Vagina (tissue), 2 donors: ENCODE results near the gene KCNJ18. TPM values are rescaled to one million over a fixed set of nuclear protein-coding genes. Genes with fewer than 3 reads are reported as not detected.
"Not testable (repeated sequence)": the region's sequence is repeated elsewhere in the genome, so short reads cannot be mapped to it uniquely, and the experiment has no call there.

Source experiments
- DNase-seq, 2 donors: peaks; one replicate each; pipeline ENCODE4 v3.0.0-alpha.2; 2017; ENCODE audit errors: extremely low spot score in 2 of 2
- H3K27ac ChIP-seq: fragments of 200-600 bp; sonication (generic); one replicate; pipeline ENCODE4 v1.5.1; 2019
- H3K27me3 ChIP-seq: fragments of 200-600 bp; sonication (generic); one replicate; pipeline ENCODE4 v1.5.1; 2019
- H3K36me3 ChIP-seq, 2 donors: fragments of 200-600 bp; sonication (generic); one replicate each; pipeline ENCODE4 v1.5.1; 2017 to 2019
- H3K4me1 ChIP-seq: fragments of 200-600 bp; sonication (generic); one replicate; pipeline ENCODE4 v1.5.1; 2019
- H3K4me3 ChIP-seq, 2 donors: fragments of 200-600 bp; sonication (generic); 1 replicate in 1 of 2; 2 replicates in 1 of 2; pipeline ENCODE4 v1.5.1; 2016 to 2019
- H3K9me3 ChIP-seq: fragments of 200-600 bp; sonication (generic); one replicate; pipeline ENCODE4 v1.5.1; 2019
- POLR2A ChIP-seq, 2 donors: fragments of 450-650 bp; IDR thresholded peaks; one replicate each; pipeline ENCODE4 v1.6.1; 2017; ENCODE audit warnings: antibody characterized with exemption in 2 of 2, mild to moderate bottlenecking in 2 of 2, moderate library complexity in 2 of 2
- POLR2AphosphoS5 ChIP-seq, 2 donors: sonication (generic); formaldehyde crosslinking; IDR thresholded peaks; one replicate each; pipeline ENCODE4 v1.9.0; 2017; ENCODE audit warnings: antibody characterized with exemption in 2 of 2, mild to moderate bottlenecking in 2 of 2, low read depth in 1 of 2; ENCODE audit not compliant: insufficient read depth in 1 of 2
- intact Hi-C: fragments of 100-400 bp; cut with DNase I; formaldehyde crosslinking; loops from one replicate; pipeline ENCODE4 v1.15.1; 2023
- total RNA-seq: library from RNA; depleted of rRNA; stranded (reverse); fragments of >200 nt; gene quantifications from one replicate; pipeline ENCODE4 v1.2.3, GENCODE V29; 2016
- TF ChIP-seq, protein P1 (sequence below), 3 experiments: fragments of 450-650 bp in 2 of 3; fragments of 200-600 bp in 1 of 3; sonication (generic) in 1 of 3; IDR thresholded peaks; one replicate each; pipeline ENCODE4 v1.5.1; 2017 to 2019; ENCODE audit warnings: antibody characterized with exemption in 3 of 3, mild to moderate bottlenecking in 2 of 3, moderate library complexity in 2 of 3

KCNJ18 gene
- total RNA-seq, 1 donor from 2014 or later: not detected

DNA sequence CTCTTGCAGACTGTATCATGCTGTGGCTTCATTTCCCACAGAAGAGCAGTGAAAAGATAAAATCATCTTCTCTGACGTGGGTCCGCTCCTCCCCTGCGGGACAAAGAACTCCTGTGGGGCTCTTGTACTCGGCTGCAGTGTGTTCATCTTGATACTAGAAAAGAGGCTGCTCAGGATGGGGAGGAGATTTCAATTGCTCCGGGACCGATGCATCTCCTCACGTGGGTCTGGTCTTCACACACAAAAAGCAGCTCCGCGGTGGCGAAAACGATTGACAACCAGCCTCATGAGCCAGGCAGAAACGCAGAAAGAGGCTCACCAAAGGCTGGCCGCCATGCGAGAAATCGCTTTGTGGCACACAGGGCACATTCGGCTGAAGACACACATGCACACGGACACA lies 14.4 kb upstream of the KCNJ18 start:
- Histone ChIP-seq H3K36me3 (no peaks in the 10 kb centered on the region), H3K9me3 (no peaks in the 10 kb centered on the region), H3K27ac (no peak overlapping the region), H3K4me1 (no peaks in the 10 kb centered on the region), H3K27me3 (no peaks in the 10 kb centered on the region), H3K4me3 (no peak overlapping the region)
- no peak for TF ChIP-seq POLR2A (IDR thresholded peaks at IDR 0.05)
- TF ChIP-seq, protein P1, sequence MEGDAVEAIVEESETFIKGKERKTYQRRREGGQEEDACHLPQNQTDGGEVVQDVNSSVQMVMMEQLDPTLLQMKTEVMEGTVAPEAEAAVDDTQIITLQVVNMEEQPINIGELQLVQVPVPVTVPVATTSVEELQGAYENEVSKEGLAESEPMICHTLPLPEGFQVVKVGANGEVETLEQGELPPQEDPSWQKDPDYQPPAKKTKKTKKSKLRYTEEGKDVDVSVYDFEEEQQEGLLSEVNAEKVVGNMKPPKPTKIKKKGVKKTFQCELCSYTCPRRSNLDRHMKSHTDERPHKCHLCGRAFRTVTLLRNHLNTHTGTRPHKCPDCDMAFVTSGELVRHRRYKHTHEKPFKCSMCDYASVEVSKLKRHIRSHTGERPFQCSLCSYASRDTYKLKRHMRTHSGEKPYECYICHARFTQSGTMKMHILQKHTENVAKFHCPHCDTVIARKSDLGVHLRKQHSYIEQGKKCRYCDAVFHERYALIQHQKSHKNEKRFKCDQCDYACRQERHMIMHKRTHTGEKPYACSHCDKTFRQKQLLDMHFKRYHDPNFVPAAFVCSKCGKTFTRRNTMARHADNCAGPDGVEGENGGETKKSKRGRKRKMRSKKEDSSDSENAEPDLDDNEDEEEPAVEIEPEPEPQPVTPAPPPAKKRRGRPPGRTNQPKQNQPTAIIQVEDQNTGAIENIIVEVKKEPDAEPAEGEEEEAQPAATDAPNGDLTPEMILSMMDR (IDR thresholded peaks at IDR 0.05): no peak
- no peak for TF ChIP-seq POLR2AphosphoS5 (IDR thresholded peaks at IDR 0.05; ENCODE audit: insufficient read depth in 1 of 2, low read depth in 1 of 2)
- intact Hi-C loops: no loop called here
- DNase-seq: no peak

DNA sequence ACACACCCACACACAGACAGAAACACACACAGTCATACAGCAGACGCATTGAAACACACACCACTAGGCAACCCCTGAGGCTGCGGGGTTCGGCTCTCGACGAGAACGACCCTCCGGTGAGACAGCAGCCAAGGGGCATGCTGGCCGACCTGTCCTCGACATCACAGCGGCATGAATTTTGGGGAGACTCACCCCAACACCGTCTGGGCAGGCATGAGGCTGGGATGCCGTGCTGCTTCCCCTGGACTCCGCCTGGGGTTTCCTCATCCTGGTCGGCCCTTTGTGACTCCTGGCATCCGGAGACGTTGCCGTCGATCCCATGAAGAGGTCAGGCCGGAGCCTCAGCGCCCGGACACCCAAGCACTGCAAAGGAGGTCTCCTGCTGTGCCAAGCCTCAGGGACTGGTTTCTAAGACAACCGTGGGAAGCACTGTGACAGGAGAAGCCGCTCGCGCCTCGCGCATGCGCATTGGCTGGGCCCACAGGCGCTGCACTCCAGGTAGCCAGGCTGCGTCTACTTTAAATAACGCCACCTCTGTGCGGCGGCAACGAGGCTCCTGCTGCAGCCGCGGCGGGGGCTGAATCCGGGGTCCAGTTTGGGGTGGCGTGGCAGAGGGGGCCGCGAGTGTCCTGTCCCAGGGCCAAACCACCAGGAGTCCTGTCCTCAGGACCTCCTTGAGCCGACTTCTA lies 13.8 kb upstream of the KCNJ18 start:
- no peak for TF ChIP-seq POLR2AphosphoS5 (IDR thresholded peaks at IDR 0.05; ENCODE audit: insufficient read depth in 1 of 2, low read depth in 1 of 2)
- TF ChIP-seq, protein P1 (IDR thresholded peaks at IDR 0.05): no peak
- TF ChIP-seq POLR2A (IDR thresholded peaks at IDR 0.05): no peak
- no peak for DNase-seq

GRCh38 chr17:21679256-21680146 lies 12.8 kb upstream of the KCNJ18 start:
- intact Hi-C loops: no loop called here
- H3K4me1 ChIP-seq: no peaks in the 10 kb centered on the region
- no peaks in the 10 kb centered on the region for H3K36me3 ChIP-seq
- no peaks in the 10 kb centered on the region for H3K9me3 ChIP-seq
- no peak for TF ChIP-seq POLR2A (IDR thresholded peaks at IDR 0.05)
- no peak for TF ChIP-seq POLR2AphosphoS5 (IDR thresholded peaks at IDR 0.05; ENCODE audit: insufficient read depth in 1 of 2, low read depth in 1 of 2)
- TF ChIP-seq, protein P1 (IDR thresholded peaks at IDR 0.05): no peak
- H3K27me3 ChIP-seq: no peaks in the 10 kb centered on the region
- H3K27ac ChIP-seq: no peak overlapping the region
- no peak overlapping the region for H3K4me3 ChIP-seq
- no peak for DNase-seq

More for the DNA sequence above, 13.8 kb upstream of the KCNJ18 start:
- Histone ChIP-seq H3K27me3 (no peaks in the 10 kb centered on the region), H3K9me3 (no peaks in the 10 kb centered on the region), H3K36me3 (no peaks in the 10 kb centered on the region), H3K27ac (no peak overlapping the region), H3K4me1 (no peaks in the 10 kb centered on the region), H3K4me3 (no peak overlapping the region)
- intact Hi-C loops: no loop called here

GRCh38 chr17:21680366-21680765 lies 12.0 kb upstream of the KCNJ18 start:
- H3K27ac ChIP-seq: no peak overlapping the region
- H3K27me3 ChIP-seq: no peaks in the 10 kb centered on the region
- intact Hi-C loops: no loop called here
- no peaks in the 10 kb centered on the region for H3K4me1 ChIP-seq
- H3K36me3 ChIP-seq: no peaks in the 10 kb centered on the region
- H3K9me3 ChIP-seq: no peaks in the 10 kb centered on the region
- TF ChIP-seq POLR2AphosphoS5 (IDR thresholded peaks at IDR 0.05; ENCODE audit: insufficient read depth in 1 of 2, low read depth in 1 of 2) (no peak), POLR2A (IDR thresholded peaks at IDR 0.05) (no peak)
- TF ChIP-seq, protein P1 (IDR thresholded peaks at IDR 0.05): no peak
- no peak for DNase-seq
- no peak overlapping the region for H3K4me3 ChIP-seq

DNA sequence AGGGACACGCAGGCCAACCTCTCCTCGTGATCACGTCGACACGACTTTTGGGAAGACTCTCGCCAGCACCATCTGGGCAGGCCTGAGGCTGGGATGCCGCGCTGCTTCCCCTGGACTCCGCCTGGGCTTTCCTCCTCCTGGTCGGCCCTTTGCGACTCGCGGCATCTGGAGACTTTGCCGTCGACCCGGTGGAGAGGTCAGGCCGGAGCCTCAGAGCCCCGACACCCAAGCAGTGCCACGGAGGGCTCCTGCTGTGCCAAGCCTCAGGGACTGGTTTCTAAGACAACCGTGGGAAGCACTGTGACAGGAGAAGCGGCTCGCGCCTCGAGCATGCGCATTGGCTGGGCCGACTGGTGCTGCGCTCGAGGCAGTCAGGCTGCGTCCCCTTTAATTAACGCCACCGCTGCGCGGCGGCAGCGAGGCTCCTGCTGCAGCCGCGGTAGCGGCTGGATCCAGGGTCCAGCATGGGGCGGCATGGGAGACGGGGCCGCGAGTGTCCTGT lies 11.4 kb upstream of the KCNJ18 start:
- H3K4me1 ChIP-seq, H3K36me3 ChIP-seq, H3K27me3 ChIP-seq, H3K9me3 ChIP-seq, DNase-seq, intact Hi-C loops, H3K27ac ChIP-seq, H3K4me3 ChIP-seq: not testable (repeated sequence)

- DNase-seq, intact Hi-C loops, H3K4me1 ChIP-seq, H3K9me3 ChIP-seq, H3K4me3 ChIP-seq, H3K27ac ChIP-seq, H3K36me3 ChIP-seq, H3K27me3 ChIP-seq: not testable (repeated sequence)
These were observed 10.7 kb upstream of the KCNJ18 start for GRCh38 chr17:21681576-21681975.

GRCh38 chr17:21682130-21682529 lies 10.2 kb upstream of the KCNJ18 start:
- H3K27ac ChIP-seq, intact Hi-C loops, H3K27me3 ChIP-seq, H3K9me3 ChIP-seq, DNase-seq, H3K36me3 ChIP-seq, H3K4me3 ChIP-seq, H3K4me1 ChIP-seq: not testable (repeated sequence)

DNA sequence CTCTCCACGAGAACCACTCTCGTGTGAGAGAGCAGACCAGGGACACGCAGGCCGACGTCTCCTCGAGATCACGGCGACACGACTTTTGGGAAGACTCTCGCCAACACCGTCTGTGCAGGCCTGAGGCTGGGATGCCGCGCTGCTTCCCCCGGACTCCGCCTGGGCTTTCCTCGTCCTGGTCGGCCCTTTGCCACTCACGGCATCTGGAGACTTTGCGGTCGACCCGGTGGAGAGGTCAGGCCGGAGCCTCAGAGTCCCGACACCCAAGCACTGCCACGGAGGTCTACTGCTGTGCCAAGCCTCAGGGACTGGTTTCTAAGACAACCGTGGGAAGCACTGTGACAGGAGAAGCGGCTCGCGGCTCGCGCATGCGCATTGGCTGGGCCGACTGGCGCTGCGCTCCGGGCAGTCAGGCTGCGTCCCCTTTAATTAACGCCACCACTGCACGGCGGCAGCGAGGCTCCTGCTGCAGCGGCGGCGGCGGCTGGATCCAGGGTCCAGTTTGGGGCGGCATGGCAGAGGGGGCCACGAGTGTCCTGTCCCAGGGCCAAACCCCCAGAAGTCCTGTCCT lies 9.1 kb upstream of the KCNJ18 start:
- H3K36me3 ChIP-seq, DNase-seq, intact Hi-C loops, H3K27me3 ChIP-seq, H3K4me3 ChIP-seq, H3K4me1 ChIP-seq, H3K9me3 ChIP-seq, H3K27ac ChIP-seq: not testable (repeated sequence)
